Osteoblast (primary cell): ENCODE measurements around the gene CDIP1. TPM values are rescaled to one million over a fixed set of nuclear protein-coding genes. Genes with fewer than 3 reads are reported as not detected.

Experiments used
- DNase-seq: peaks from one replicate; pipeline ENCODE4 v3.0.0; 2011; ENCODE audit warnings: low spot score, mixed read lengths; ENCODE audit not compliant: insufficient read length; ENCODE audit errors: missing footprints
- H2AFZ ChIP-seq: 2 replicates; pipeline ENCODE4 v1.6.0; 2011; ENCODE audit warnings: mild to moderate bottlenecking, low read length
- H3K27ac ChIP-seq: 2 replicates; pipeline ENCODE4 v1.5.1; 2011; ENCODE audit warnings: mild to moderate bottlenecking, low read depth, low read length, moderate library complexity
- H3K27me3 ChIP-seq: 2 replicates; pipeline ENCODE4 v1.6.0; 2012; ENCODE audit warnings: mild to moderate bottlenecking, control low read depth, inconsistent platforms, low read length, moderate library complexity; ENCODE audit not compliant: insufficient read depth
- H3K36me3 ChIP-seq: 2 replicates; pipeline ENCODE4 v1.5.1; 2011; ENCODE audit warnings: mild to moderate bottlenecking, low read length, control low read depth, moderate library complexity; ENCODE audit not compliant: insufficient read depth
- H3K4me1 ChIP-seq: 2 replicates; pipeline ENCODE4 v1.5.1; 2011; ENCODE audit warnings: mild to moderate bottlenecking, low read length, control low read depth, moderate library complexity; ENCODE audit not compliant: insufficient read depth
- H3K4me2 ChIP-seq: 2 replicates; pipeline ENCODE4 v1.6.0; 2011; ENCODE audit warnings: mild to moderate bottlenecking, low read length; ENCODE audit not compliant: insufficient read depth
- H3K4me3 ChIP-seq: fragments of 200-600 bp; sonication (generic); 3 replicates; pipeline ENCODE4 v1.5.1; 2012; ENCODE audit warnings: mild to moderate bottlenecking, low read length, inconsistent platforms; ENCODE audit not compliant: insufficient read depth
- H3K79me2 ChIP-seq: 2 replicates; pipeline ENCODE4 v1.6.0; 2012; ENCODE audit warnings: mild to moderate bottlenecking, low read length, control low read depth, inconsistent platforms; ENCODE audit not compliant: insufficient read depth
- H3K9me3 ChIP-seq: 2 replicates; pipeline ENCODE4 v1.5.1; 2011; ENCODE audit warnings: low read depth, low read length, control low read depth
- H4K20me1 ChIP-seq: 2 replicates; pipeline ENCODE4 v1.6.0; 2012; ENCODE audit warnings: mild to moderate bottlenecking, low read length, control low read depth; ENCODE audit not compliant: insufficient read depth
- total RNA-seq: library from RNA; depleted of rRNA; stranded (reverse); fragments of >200 nt; gene quantifications from 2 replicates; pipeline ENCODE4 v1.2.3, GENCODE V29; 2012
- TF ChIP-seq, protein P1 (sequence below): IDR thresholded peaks from 2 replicates; pipeline ENCODE4 v1.5.1; 2011; ENCODE audit warnings: mild to moderate bottlenecking, low read depth, low read length, moderate library complexity; ENCODE audit errors: extremely low read depth

The CDIP1 gene
- total RNA-seq, 1 donor = 10.5 TPM

DNA sequence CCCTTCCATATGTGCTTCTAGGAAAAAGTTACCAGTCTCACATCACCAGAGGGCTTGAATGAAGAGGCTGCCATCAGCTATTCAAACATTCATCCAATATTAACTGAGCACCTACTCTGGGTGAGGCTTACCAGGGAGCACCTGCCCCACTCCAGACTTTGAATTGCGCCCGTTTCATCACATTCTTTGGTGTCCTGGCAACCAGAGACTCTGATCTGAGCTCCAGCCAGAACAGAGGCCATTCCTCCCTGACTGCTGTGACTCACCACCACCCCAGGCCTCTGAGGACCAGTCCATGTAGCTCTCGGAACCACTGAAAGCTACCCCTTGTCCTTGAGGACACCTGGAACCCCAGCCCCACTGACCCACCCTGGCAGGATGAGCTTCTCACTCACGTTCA lies 17.5 kb upstream of the CDIP1 start, which contains the start of gene C16orf96:
C16orf96 (plus strand) TSS at position 229 of the 400 bp plus-strand sequence; CDS start at position 379, 150 bp downstream.
- TF ChIP-seq, protein P1, sequence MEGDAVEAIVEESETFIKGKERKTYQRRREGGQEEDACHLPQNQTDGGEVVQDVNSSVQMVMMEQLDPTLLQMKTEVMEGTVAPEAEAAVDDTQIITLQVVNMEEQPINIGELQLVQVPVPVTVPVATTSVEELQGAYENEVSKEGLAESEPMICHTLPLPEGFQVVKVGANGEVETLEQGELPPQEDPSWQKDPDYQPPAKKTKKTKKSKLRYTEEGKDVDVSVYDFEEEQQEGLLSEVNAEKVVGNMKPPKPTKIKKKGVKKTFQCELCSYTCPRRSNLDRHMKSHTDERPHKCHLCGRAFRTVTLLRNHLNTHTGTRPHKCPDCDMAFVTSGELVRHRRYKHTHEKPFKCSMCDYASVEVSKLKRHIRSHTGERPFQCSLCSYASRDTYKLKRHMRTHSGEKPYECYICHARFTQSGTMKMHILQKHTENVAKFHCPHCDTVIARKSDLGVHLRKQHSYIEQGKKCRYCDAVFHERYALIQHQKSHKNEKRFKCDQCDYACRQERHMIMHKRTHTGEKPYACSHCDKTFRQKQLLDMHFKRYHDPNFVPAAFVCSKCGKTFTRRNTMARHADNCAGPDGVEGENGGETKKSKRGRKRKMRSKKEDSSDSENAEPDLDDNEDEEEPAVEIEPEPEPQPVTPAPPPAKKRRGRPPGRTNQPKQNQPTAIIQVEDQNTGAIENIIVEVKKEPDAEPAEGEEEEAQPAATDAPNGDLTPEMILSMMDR = no peak
- peaks cover 16% of the 10 kb centered on the region for H3K27me3 ChIP-seq
- no peaks in the 10 kb centered on the region for H3K4me1 ChIP-seq
- H2AFZ ChIP-seq = no peak within 1 kb of the TSS
- no peak within 1 kb of the TSS for H3K4me3 ChIP-seq
- H3K9me3 ChIP-seq = no peaks in the 10 kb centered on the region
- H3K79me2 ChIP-seq = no peaks in the 10 kb centered on the region
- no peak within 1 kb of the TSS for H3K27ac ChIP-seq
- H4K20me1 ChIP-seq = no peaks in the 10 kb centered on the region
- H3K36me3 ChIP-seq = no peaks in the 10 kb centered on the region
- no peak within 1 kb of the TSS for H3K4me2 ChIP-seq
- DNase-seq = peak; percentile 90

GRCh38 chr16:4552541-4552940 lies 14.0 kb upstream of the CDIP1 start:
- Histone ChIP-seq H3K27me3 (peaks cover 14% of the 10 kb centered on the region), H3K36me3 (no peaks in the 10 kb centered on the region), H3K27ac (no peak overlapping the region), H3K4me3 (no peak overlapping the region), H3K4me1 (no peaks in the 10 kb centered on the region), H3K4me2 (no peak overlapping the region), H3K9me3 (no peaks in the 10 kb centered on the region), H4K20me1 (no peaks in the 10 kb centered on the region), H3K79me2 (no peaks in the 10 kb centered on the region), H2AFZ (no peak overlapping the region)
- DNase-seq = peak; percentile 21
- TF ChIP-seq, protein P1 = no peak

- peaks cover 14% of the 10 kb centered on the region for H3K27me3 ChIP-seq
- H3K4me3 ChIP-seq = no peak overlapping the region
- no peak overlapping the region for H2AFZ ChIP-seq
- no peak overlapping the region for H3K27ac ChIP-seq
- H3K9me3 ChIP-seq = no peaks in the 10 kb centered on the region
- no peaks in the 10 kb centered on the region for H3K36me3 ChIP-seq
- TF ChIP-seq, protein P1 = no peak
- H3K4me2 ChIP-seq = no peak overlapping the region
- H4K20me1 ChIP-seq = no peaks in the 10 kb centered on the region
- DNase-seq = peak; percentile 63
- H3K79me2 ChIP-seq = no peaks in the 10 kb centered on the region
- H3K4me1 ChIP-seq = no peaks in the 10 kb centered on the region
Measured at GRCh38 chr16:4550591-4550990, 12.0 kb upstream of the CDIP1 start.

GRCh38 chr16:4548124-4548523 lies 9.6 kb upstream of the CDIP1 start:
- Histone ChIP-seq H3K36me3 (no peaks in the 10 kb centered on the region), H3K27me3 (peaks cover 12% of the 10 kb centered on the region), H3K4me2 (no peak overlapping the region), H4K20me1 (no peaks in the 10 kb centered on the region), H3K4me3 (no peak overlapping the region), H3K4me1 (no peaks in the 10 kb centered on the region), H3K27ac (no peak overlapping the region), H2AFZ (no peak overlapping the region), H3K79me2 (no peaks in the 10 kb centered on the region), H3K9me3 (no peaks in the 10 kb centered on the region)
- peak; percentile 4 for DNase-seq
- TF ChIP-seq, protein P1 = no peak
